ENCODE measurements around the gene AUTS2. TPM values are rescaled to one million over a fixed set of nuclear protein-coding genes. Genes with fewer than 3 reads are reported as not detected.

The AUTS2 gene
- total and polyA plus RNA-seq, 2 experiments from 2014 or later, result 32.0 to 91.0 TPM

DNA sequence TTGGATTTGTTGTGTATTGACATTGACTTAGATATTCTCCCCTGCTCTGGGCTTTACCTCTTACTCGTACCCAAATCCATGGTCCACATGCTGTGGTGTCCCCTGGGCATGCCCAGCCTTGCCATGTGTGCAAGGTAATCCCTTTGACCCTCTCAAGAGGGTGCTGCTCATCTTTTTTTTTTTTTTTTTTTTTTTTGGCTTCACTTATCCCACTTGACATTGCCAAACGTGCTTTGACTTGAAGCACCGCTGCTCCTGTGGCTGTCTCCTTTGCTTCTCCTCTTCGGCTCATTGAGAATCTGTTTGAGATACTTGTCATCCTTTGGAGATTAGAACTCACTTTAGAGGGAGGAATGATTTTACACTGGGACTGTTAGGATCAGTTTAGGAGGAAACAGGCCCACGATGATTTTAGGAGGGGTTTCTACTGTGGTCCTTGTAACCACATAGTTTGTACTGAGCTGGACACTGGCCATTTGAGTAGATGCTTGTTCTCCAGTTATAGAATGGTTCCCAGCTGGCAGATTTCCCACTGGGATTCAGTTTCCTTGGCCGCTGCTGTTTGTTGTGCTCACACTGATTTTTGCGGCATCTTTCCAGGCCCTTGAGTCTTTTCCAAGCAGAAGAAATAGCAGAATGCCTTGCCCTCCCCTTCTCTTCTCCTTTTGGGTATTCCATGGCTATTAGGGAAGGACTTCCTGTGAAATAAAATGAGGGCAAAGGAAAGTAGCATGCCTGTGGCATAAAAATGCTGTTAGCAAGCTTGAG, 184.8 kb downstream of the AUTS2 start:
- Histone ChIP-seq H3K4me1 (ENCODE audit: insufficient read depth) (peaks cover 22% of the 10 kb centered on the region), H3K4me3 (no peak overlapping the region), H3F3A (replicated peaks; ENCODE audit: low read depth) (no peaks in the 10 kb centered on the region), H3K27ac (ENCODE audit: low read depth) (no peak overlapping the region), H2AFZ (no peak overlapping the region), H3K4me2 (no peak overlapping the region), H3K27me3 (ENCODE audit: insufficient read depth) (no peaks in the 10 kb centered on the region), H3K36me3 (ENCODE audit: insufficient read depth) (no peaks in the 10 kb centered on the region), H3K79me2 (replicated peaks; ENCODE audit: insufficient read depth) (no peaks in the 10 kb centered on the region), H4K20me1 (replicated peaks; ENCODE audit: insufficient read depth) (no peaks in the 10 kb centered on the region), H3K9me2 (ENCODE audit: insufficient read depth) (no peaks in the 10 kb centered on the region)
- Mint-ChIP-seq H3K9me3 (no peaks in the 10 kb centered on the region), H3K27ac (no peak overlapping the region), H3K36me3 (ENCODE audit: low read depth) (no peaks in the 10 kb centered on the region), H3K4me1 (peaks cover 20% of the 10 kb centered on the region), H3K27me3 (ENCODE audit: insufficient read depth, low read depth, poor library complexity) (no peaks in the 10 kb centered on the region), H3K4me3 (no peak overlapping the region)
- TF ChIP-seq, protein P1, sequence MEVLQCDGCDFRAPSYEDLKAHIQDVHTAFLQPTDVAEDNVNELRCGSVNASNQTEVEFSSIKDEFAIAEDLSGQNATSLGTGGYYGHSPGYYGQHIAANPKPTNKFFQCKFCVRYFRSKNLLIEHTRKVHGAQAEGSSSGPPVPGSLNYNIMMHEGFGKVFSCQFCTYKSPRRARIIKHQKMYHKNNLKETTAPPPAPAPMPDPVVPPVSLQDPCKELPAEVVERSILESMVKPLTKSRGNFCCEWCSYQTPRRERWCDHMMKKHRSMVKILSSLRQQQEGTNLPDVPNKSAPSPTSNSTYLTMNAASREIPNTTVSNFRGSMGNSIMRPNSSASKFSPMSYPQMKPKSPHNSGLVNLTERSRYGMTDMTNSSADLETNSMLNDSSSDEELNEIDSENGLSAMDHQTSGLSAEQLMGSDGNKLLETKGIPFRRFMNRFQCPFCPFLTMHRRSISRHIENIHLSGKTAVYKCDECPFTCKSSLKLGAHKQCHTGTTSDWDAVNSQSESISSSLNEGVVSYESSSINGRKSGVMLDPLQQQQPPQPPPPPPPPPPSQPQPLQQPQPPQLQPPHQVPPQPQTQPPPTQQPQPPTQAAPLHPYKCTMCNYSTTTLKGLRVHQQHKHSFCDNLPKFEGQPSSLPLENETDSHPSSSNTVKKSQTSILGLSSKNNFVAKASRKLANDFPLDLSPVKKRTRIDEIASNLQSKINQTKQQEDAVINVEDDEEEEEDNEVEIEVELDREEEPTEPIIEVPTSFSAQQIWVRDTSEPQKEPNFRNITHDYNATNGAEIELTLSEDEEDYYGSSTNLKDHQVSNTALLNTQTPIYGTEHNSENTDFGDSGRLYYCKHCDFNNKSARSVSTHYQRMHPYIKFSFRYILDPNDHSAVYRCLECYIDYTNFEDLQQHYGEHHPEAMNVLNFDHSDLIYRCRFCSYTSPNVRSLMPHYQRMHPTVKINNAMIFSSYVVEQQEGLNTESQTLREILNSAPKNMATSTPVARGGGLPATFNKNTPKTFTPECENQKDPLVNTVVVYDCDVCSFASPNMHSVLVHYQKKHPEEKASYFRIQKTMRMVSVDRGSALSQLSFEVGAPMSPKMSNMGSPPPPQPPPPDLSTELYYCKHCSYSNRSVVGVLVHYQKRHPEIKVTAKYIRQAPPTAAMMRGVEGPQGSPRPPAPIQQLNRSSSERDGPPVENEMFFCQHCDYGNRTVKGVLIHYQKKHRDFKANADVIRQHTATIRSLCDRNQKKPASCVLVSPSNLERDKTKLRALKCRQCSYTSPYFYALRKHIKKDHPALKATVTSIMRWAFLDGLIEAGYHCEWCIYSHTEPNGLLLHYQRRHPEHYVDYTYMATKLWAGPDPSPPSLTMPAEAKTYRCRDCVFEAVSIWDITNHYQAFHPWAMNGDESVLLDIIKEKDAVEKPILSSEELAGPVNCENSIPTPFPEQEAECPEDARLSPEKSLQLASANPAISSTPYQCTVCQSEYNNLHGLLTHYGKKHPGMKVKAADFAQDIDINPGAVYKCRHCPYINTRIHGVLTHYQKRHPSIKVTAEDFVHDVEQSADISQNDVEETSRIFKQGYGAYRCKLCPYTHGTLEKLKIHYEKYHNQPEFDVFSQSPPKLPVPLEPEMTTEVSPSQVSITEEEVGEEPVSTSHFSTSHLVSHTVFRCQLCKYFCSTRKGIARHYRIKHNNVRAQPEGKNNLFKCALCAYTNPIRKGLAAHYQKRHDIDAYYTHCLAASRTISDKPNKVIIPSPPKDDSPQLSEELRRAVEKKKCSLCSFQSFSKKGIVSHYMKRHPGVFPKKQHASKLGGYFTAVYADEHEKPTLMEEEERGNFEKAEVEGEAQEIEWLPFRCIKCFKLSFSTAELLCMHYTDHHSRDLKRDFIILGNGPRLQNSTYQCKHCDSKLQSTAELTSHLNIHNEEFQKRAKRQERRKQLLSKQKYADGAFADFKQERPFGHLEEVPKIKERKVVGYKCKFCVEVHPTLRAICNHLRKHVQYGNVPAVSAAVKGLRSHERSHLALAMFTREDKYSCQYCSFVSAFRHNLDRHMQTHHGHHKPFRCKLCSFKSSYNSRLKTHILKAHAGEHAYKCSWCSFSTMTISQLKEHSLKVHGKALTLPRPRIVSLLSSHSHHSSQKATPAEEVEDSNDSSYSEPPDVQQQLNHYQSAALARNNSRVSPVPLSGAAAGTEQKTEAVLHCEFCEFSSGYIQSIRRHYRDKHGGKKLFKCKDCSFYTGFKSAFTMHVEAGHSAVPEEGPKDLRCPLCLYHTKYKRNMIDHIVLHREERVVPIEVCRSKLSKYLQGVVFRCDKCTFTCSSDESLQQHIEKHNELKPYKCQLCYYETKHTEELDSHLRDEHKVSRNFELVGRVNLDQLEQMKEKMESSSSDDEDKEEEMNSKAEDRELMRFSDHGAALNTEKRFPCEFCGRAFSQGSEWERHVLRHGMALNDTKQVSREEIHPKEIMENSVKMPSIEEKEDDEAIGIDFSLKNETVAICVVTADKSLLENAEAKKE (CRISPR knock-in tag; IDR thresholded peaks at IDR 0.05), result no peak
- no peak for TF ChIP-seq POLR2AphosphoS5 (IDR thresholded peaks at IDR 0.05; ENCODE audit: low read depth)
- TF ChIP-seq EZH2 (IDR thresholded peaks at IDR 0.05; ENCODE audit: low read depth, unreplicated experiment), result no peak
- no peak for TF ChIP-seq JUNB (IDR thresholded peaks at IDR 0.05; ENCODE audit: unreplicated experiment)
- TF ChIP-seq NANOG (IDR thresholded peaks at IDR 0.05; ENCODE audit: borderline replicate concordance), result no peak
- no peak for TF ChIP-seq ZNF114 (CRISPR knock-in tag; IDR thresholded peaks at IDR 0.05)
- TF ChIP-seq STAT1 (IDR thresholded peaks at IDR 0.05; ENCODE audit: unreplicated experiment), result no peak
- no peak for TF ChIP-seq ZNF331 (CRISPR knock-in tag; IDR thresholded peaks at IDR 0.05; ENCODE audit: low read depth)
- TF ChIP-seq, protein P2, sequence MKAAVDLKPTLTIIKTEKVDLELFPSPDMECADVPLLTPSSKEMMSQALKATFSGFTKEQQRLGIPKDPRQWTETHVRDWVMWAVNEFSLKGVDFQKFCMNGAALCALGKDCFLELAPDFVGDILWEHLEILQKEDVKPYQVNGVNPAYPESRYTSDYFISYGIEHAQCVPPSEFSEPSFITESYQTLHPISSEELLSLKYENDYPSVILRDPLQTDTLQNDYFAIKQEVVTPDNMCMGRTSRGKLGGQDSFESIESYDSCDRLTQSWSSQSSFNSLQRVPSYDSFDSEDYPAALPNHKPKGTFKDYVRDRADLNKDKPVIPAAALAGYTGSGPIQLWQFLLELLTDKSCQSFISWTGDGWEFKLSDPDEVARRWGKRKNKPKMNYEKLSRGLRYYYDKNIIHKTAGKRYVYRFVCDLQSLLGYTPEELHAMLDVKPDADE (IDR thresholded peaks at IDR 0.05), result no peak
- TF ChIP-seq EZH2phosphoT487 (IDR thresholded peaks at IDR 0.05; ENCODE audit: unreplicated experiment), result no peak
- TF ChIP-seq CREB1 (CRISPR knock-in tag; IDR thresholded peaks at IDR 0.05; ENCODE audit: low read depth), result no peak
- TF ChIP-seq, protein P3, sequence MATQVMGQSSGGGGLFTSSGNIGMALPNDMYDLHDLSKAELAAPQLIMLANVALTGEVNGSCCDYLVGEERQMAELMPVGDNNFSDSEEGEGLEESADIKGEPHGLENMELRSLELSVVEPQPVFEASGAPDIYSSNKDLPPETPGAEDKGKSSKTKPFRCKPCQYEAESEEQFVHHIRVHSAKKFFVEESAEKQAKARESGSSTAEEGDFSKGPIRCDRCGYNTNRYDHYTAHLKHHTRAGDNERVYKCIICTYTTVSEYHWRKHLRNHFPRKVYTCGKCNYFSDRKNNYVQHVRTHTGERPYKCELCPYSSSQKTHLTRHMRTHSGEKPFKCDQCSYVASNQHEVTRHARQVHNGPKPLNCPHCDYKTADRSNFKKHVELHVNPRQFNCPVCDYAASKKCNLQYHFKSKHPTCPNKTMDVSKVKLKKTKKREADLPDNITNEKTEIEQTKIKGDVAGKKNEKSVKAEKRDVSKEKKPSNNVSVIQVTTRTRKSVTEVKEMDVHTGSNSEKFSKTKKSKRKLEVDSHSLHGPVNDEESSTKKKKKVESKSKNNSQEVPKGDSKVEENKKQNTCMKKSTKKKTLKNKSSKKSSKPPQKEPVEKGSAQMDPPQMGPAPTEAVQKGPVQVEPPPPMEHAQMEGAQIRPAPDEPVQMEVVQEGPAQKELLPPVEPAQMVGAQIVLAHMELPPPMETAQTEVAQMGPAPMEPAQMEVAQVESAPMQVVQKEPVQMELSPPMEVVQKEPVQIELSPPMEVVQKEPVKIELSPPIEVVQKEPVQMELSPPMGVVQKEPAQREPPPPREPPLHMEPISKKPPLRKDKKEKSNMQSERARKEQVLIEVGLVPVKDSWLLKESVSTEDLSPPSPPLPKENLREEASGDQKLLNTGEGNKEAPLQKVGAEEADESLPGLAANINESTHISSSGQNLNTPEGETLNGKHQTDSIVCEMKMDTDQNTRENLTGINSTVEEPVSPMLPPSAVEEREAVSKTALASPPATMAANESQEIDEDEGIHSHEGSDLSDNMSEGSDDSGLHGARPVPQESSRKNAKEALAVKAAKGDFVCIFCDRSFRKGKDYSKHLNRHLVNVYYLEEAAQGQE (IDR thresholded peaks at IDR 0.05; ENCODE audit: unreplicated experiment), result no peak
- TF ChIP-seq, protein P4, sequence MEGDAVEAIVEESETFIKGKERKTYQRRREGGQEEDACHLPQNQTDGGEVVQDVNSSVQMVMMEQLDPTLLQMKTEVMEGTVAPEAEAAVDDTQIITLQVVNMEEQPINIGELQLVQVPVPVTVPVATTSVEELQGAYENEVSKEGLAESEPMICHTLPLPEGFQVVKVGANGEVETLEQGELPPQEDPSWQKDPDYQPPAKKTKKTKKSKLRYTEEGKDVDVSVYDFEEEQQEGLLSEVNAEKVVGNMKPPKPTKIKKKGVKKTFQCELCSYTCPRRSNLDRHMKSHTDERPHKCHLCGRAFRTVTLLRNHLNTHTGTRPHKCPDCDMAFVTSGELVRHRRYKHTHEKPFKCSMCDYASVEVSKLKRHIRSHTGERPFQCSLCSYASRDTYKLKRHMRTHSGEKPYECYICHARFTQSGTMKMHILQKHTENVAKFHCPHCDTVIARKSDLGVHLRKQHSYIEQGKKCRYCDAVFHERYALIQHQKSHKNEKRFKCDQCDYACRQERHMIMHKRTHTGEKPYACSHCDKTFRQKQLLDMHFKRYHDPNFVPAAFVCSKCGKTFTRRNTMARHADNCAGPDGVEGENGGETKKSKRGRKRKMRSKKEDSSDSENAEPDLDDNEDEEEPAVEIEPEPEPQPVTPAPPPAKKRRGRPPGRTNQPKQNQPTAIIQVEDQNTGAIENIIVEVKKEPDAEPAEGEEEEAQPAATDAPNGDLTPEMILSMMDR (conservative IDR thresholded peaks at IDR 0.05; ENCODE audit: low read depth in 2 of 2), result no peak
- DNase-seq (ENCODE audit: low spot score) (no peak), ATAC-seq (no peak)

Data from GM23338 (cell line).